Measurements from ENCODE around the gene TTC27.
"Not testable (repeated sequence)": the region's sequence is repeated elsewhere in the genome, so short reads cannot be mapped to it uniquely, and the experiment has no call there.

DNA sequence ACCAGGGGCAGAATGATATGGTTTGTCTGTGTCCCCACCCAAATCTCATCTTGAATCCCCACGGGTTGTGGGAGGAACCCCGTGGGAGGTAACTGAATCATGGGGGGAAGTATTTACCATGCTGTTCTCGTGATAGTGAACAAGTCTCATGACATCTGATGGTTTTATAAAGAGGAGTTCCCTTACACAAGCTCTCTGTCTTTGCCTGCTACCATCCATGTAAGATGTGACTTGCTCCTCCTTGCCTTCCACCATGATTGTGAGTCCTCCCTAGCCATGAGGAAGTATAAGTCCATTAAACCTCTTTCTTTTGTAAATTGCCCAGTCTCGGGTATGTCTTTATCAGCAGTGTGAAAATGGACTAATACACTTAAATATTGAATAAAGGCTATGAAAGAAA, 218.4 kb downstream of the TTC27 start:
- TF ChIP-seq EP300 (IDR thresholded peaks at IDR 0.05; ENCODE audit: borderline replicate concordance in 1 of 2, control insufficient read depth in 1 of 2, low read depth in 2 of 2, low read length in 2 of 2); CTCF (IDR thresholded peaks at IDR 0.05 in 2 of 3, conservative IDR thresholded peaks at IDR 0.05 in 1 of 3; ENCODE audit: control insufficient read depth in 2 of 3, extremely low read depth in 1 of 3, insufficient read depth in 1 of 3, low read depth in 3 of 3, low read length in 3 of 3): not testable (repeated sequence)
